ENCODE measurements around the gene PARVA. TPM values are rescaled to one million over a fixed set of nuclear protein-coding genes. Genes with fewer than 3 reads are reported as not detected.

PARVA gene
- total and polyA plus RNA-seq, 2 donors (not counting 1 experiment from before 2014, with no cell fraction given): 27.7 to 195 TPM

GRCh38 chr11:12546660-12547059 is 169.3 kb downstream of the PARVA start:
- Histone ChIP-seq H3K9me3 (ENCODE audit: control insufficient read depth, insufficient read depth, low read depth, low read length) (no peaks in the 10 kb centered on the region), H3K27ac (ENCODE audit: insufficient read depth, low read length) (no peak overlapping the region), H3K9ac (ENCODE audit: insufficient read depth, low read length) (no peak overlapping the region), H3K4me3 (replicated peaks in 1 of 4; ENCODE audit: control extremely low read depth in 1 of 4, insufficient read depth in 1 of 4, low read depth in 3 of 4, low read length in 4 of 4) (no peak overlapping the region), H2AFZ (ENCODE audit: low read length) (no peak overlapping the region), H3K4me2 (ENCODE audit: extremely low read depth, insufficient read depth, low read length) (no peak overlapping the region), H3K36me3 (ENCODE audit: control insufficient read depth, insufficient read depth, low read length) (no peaks in the 10 kb centered on the region), H3K4me1 (ENCODE audit: control insufficient read depth, extremely low read depth, insufficient read depth, low read length) (peaks cover 14% of the 10 kb centered on the region), H3K27me3 (ENCODE audit: control insufficient read depth, insufficient read depth, low read length) (no peaks in the 10 kb centered on the region), H4K20me1 (ENCODE audit: control insufficient read depth, extremely low read depth, insufficient read depth, low read length) (no peaks in the 10 kb centered on the region), H3K79me2 (ENCODE audit: control insufficient read depth, insufficient read depth, low read length) (no peaks in the 10 kb centered on the region)
- no peak for TF ChIP-seq EZH2 (IDR thresholded peaks at IDR 0.05; ENCODE audit: low read length, missing control alignments)
- TF ChIP-seq, protein P1, sequence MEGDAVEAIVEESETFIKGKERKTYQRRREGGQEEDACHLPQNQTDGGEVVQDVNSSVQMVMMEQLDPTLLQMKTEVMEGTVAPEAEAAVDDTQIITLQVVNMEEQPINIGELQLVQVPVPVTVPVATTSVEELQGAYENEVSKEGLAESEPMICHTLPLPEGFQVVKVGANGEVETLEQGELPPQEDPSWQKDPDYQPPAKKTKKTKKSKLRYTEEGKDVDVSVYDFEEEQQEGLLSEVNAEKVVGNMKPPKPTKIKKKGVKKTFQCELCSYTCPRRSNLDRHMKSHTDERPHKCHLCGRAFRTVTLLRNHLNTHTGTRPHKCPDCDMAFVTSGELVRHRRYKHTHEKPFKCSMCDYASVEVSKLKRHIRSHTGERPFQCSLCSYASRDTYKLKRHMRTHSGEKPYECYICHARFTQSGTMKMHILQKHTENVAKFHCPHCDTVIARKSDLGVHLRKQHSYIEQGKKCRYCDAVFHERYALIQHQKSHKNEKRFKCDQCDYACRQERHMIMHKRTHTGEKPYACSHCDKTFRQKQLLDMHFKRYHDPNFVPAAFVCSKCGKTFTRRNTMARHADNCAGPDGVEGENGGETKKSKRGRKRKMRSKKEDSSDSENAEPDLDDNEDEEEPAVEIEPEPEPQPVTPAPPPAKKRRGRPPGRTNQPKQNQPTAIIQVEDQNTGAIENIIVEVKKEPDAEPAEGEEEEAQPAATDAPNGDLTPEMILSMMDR (conservative IDR thresholded peaks at IDR 0.05 in 1 of 2, IDR thresholded peaks at IDR 0.05 in 1 of 2; ENCODE audit: low read depth in 1 of 2, low read length in 2 of 2): no peak
- no peak for DNase-seq (ENCODE audit: low read depth in 2 of 2)

DNA sequence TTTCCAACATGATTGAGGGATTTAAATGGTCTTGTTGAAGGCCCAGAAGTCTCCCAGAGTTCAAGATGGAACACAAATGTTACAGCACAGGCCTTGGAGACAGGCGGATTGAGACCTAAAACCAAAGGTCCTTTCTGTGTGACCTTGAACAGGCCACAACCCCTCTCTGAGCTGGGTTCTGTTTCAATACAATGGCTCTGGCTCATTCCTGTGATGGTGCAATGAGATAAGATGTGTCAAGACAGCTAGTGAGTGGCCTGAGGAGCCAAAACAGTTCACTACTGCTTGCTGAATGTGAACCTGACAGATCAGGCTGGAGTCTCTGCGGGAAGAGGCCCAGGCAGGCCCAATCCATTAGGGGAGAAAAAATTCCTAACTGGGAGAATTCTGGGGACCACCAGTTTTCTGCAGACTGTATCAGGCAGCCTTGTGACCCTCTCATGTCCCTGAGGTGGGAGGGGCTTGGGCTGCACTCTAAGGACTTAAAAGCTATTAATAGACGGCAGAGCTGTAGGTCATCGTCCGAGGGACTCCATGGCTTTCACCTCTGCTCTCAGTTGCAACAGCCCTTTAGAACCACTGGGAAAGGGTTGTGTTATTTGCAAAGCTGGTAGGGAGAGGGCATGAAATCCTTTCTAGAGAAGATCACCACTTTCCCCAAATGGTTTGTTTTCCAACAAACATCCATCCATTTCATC is 170.7 kb downstream of the PARVA start:
- H2AFZ ChIP-seq (ENCODE audit: low read length): no peak overlapping the region
- no peaks in the 10 kb centered on the region for H4K20me1 ChIP-seq (ENCODE audit: control insufficient read depth, extremely low read depth, insufficient read depth, low read length)
- H3K9me3 ChIP-seq (ENCODE audit: control insufficient read depth, insufficient read depth, low read depth, low read length): no peaks in the 10 kb centered on the region
- no peak overlapping the region for H3K9ac ChIP-seq (ENCODE audit: insufficient read depth, low read length)
- DNase-seq (ENCODE audit: low read depth in 2 of 2): peak in 1 of 2 donors; percentile 38
- H3K79me2 ChIP-seq (ENCODE audit: control insufficient read depth, insufficient read depth, low read length): no peaks in the 10 kb centered on the region
- no peak overlapping the region for H3K27ac ChIP-seq (ENCODE audit: insufficient read depth, low read length)
- H3K4me3 ChIP-seq (replicated peaks in 1 of 4; ENCODE audit: control extremely low read depth in 1 of 4, insufficient read depth in 1 of 4, low read depth in 3 of 4, low read length in 4 of 4): no peak overlapping the region
- peaks cover 2% of the 10 kb centered on the region for H3K4me1 ChIP-seq (ENCODE audit: control insufficient read depth, extremely low read depth, insufficient read depth, low read length)
- no peak overlapping the region for H3K4me2 ChIP-seq (ENCODE audit: extremely low read depth, insufficient read depth, low read length)
- no peaks in the 10 kb centered on the region for H3K27me3 ChIP-seq (ENCODE audit: control insufficient read depth, insufficient read depth, low read length)
- no peak for TF ChIP-seq EZH2 (IDR thresholded peaks at IDR 0.05; ENCODE audit: low read length, missing control alignments)
- TF ChIP-seq, protein P1 (conservative IDR thresholded peaks at IDR 0.05 in 1 of 2, IDR thresholded peaks at IDR 0.05 in 1 of 2; ENCODE audit: low read depth in 1 of 2, low read length in 2 of 2): no peak
- H3K36me3 ChIP-seq (ENCODE audit: control insufficient read depth, insufficient read depth, low read length): no peaks in the 10 kb centered on the region

DNA sequence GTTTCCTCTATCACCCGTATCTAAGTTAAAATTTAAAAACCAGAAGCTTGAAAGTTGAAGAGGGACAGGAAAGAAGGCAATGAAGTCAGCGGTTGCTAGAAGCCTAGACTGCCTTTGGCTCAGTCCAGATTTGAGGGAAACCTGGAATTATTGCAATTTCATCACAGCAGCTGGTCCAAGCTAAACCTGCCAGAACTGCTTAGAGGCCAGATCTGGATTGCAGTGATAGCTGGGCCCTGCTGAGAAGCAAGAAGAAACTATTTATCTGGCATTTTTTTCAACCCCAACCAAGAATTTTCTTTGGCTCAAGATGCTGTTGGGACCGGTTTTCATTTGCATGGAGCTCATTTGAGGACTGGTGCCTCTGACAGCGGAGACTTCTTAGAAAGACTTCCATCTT is 175.3 kb downstream of the PARVA start:
- Histone ChIP-seq H3K4me3 (replicated peaks in 1 of 4; ENCODE audit: control extremely low read depth in 1 of 4, insufficient read depth in 1 of 4, low read depth in 3 of 4, low read length in 4 of 4) (no peak overlapping the region), H3K27me3 (ENCODE audit: control insufficient read depth, insufficient read depth, low read length) (no peaks in the 10 kb centered on the region), H3K36me3 (ENCODE audit: control insufficient read depth, insufficient read depth, low read length) (no peaks in the 10 kb centered on the region), H2AFZ (ENCODE audit: low read length) (no peak overlapping the region), H3K9ac (ENCODE audit: insufficient read depth, low read length) (no peak overlapping the region), H3K27ac (ENCODE audit: insufficient read depth, low read length) (no peak overlapping the region), H3K9me3 (ENCODE audit: control insufficient read depth, insufficient read depth, low read depth, low read length) (no peaks in the 10 kb centered on the region), H3K4me2 (ENCODE audit: extremely low read depth, insufficient read depth, low read length) (no peak overlapping the region), H3K79me2 (ENCODE audit: control insufficient read depth, insufficient read depth, low read length) (no peaks in the 10 kb centered on the region), H4K20me1 (ENCODE audit: control insufficient read depth, extremely low read depth, insufficient read depth, low read length) (no peaks in the 10 kb centered on the region), H3K4me1 (ENCODE audit: control insufficient read depth, extremely low read depth, insufficient read depth, low read length) (peaks cover 7% of the 10 kb centered on the region)
- TF ChIP-seq EZH2 (IDR thresholded peaks at IDR 0.05; ENCODE audit: low read length, missing control alignments): no peak
- TF ChIP-seq, protein P1 (conservative IDR thresholded peaks at IDR 0.05 in 1 of 2, IDR thresholded peaks at IDR 0.05 in 1 of 2; ENCODE audit: low read depth in 1 of 2, low read length in 2 of 2): no peak
- DNase-seq (ENCODE audit: low read depth in 2 of 2): peak; percentile 88 to 97
